Smooth muscle cell (in vitro differentiated cells): Measurements from ENCODE around the gene MED12L. TPM values are rescaled to one million over a fixed set of nuclear protein-coding genes. Genes with fewer than 3 reads are reported as not detected.

Experiments
- DNase-seq: peaks from one replicate; lab custom pipeline; 2025; ENCODE audit not compliant: unreplicated experiment; lab: John Stamatoyannopoulos, UW
- H2AFZ ChIP-seq: fragments of 200-600 bp; sonication (generic); 2 replicates; pipeline ENCODE4 v1.6.0; 2016; ENCODE audit warnings: antibody characterized with exemption, low read depth, mild to moderate bottlenecking
- H3F3A ChIP-seq: fragments of 200-600 bp; sonication (generic); 2 replicates; pipeline ENCODE4 v1.6.0; 2017; ENCODE audit warnings: antibody characterized with exemption, low read depth
- H3K27ac ChIP-seq: fragments of 200-600 bp; sonication (generic); 2 replicates; pipeline ENCODE4 v1.5.1; 2016; ENCODE audit warnings: low read depth, mild to moderate bottlenecking
- H3K27me3 ChIP-seq: fragments of 200-600 bp; sonication (generic); 2 replicates; pipeline ENCODE4 v1.6.1; 2016; ENCODE audit warnings: low read depth, mild to moderate bottlenecking
- H3K36me3 ChIP-seq: fragments of 200-600 bp; sonication (generic); 2 replicates; pipeline ENCODE4 v1.5.1; 2016; ENCODE audit warnings: low read depth
- H3K4me1 ChIP-seq: fragments of 200-600 bp; sonication (generic); 2 replicates; pipeline ENCODE4 v1.5.1; 2016; ENCODE audit warnings: low read depth
- H3K4me2 ChIP-seq: fragments of 200-600 bp; sonication (generic); 2 replicates; pipeline ENCODE4 v1.6.0; 2016; ENCODE audit warnings: mild to moderate bottlenecking
- H3K4me3 ChIP-seq: fragments of 200-600 bp; sonication (generic); 2 replicates; pipeline ENCODE4 v1.5.1; 2016; ENCODE audit warnings: mild to moderate bottlenecking
- H3K79me2 ChIP-seq: fragments of 200-600 bp; sonication (generic); 2 replicates; pipeline ENCODE4 v1.6.0; 2016; ENCODE audit warnings: low read depth, mild to moderate bottlenecking
- H3K9ac ChIP-seq: fragments of 200-600 bp; sonication (generic); 2 replicates; pipeline ENCODE4 v1.6.0; 2016; ENCODE audit warnings: low read depth
- H3K9me3 ChIP-seq: fragments of 200-600 bp; sonication (generic); replicated peaks from 2 replicates; pipeline ENCODE4 v1.5.1; 2016; ENCODE audit warnings: low read depth
- H4K20me1 ChIP-seq: fragments of 200-600 bp; sonication (generic); 2 replicates; pipeline ENCODE4 v1.6.0; 2016; ENCODE audit warnings: low read depth
- CTCF ChIP-seq: fragments of 200-600 bp; sonication (generic); IDR thresholded peaks from 2 replicates; pipeline ENCODE4 v1.5.1; 2017; ENCODE audit warnings: borderline replicate concordance, mild to moderate bottlenecking, antibody characterized with exemption; ENCODE audit not compliant: insufficient read depth, poor library complexity, severe bottlenecking
- WGBS: methylation state at CpG from one replicate; pipeline ENCODE4 v1.1.7; 2016; ENCODE audit warnings: low lambda C conversion rate; 5-methylcytosine and 5-hydroxymethylcytosine counted together
- polyA plus RNA-seq: library from polyadenylated mRNA; unstranded; fragments of >200 nt; fragmentation: Nextera tagmentation; extraction: Ambion mirVana; gene quantifications from 2 replicates; pipeline ENCODE4 v1.2.1, GENCODE V29; 2016
- total RNA-seq: library from RNA; depleted of rRNA; stranded (reverse); fragments of >200 nt; gene quantifications from 2 replicates; pipeline ENCODE4 v1.2.3, GENCODE V29; 2014

Gene MED12L
- total and polyA plus RNA-seq, 2 experiments from 2014 or later = 0.26 to 1.5 TPM

GRCh38 chr3:151328298-151328995 lies 243.0 kb downstream of the MED12L start:
- no peak for DNase-seq
- no peak overlapping the region for H3K4me2 ChIP-seq
- WGBS = 75% methylated on average over 10 of the region's 10 CpGs

DNA sequence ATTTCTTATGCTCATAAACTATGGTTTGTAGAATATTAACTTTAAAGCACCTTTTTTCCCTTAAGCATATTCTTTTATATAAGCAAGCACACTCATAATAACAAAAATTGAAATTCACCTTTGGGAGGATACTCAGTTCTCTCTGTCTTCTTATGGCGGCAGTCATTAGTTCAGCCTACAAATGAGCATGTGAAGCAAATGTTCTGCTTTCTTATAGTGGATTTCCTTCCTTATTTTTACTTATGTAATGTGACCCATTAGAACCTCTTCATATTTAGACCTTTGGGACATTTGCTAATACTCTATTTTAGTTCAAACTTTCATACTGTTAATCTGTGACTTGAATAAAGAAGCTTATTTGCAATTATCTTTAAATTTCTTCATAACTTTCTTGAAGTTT lies 243.9 kb downstream of the MED12L start, which contains the start of gene P2RY13:
P2RY13 (minus strand) TSS at position 187 of the 400 bp plus-strand sequence; CDS start at position 166, 21 bp downstream.
- Histone ChIP-seq H3K4me3 (no peak within 1 kb of the TSS), H3K36me3 (no peaks in the 10 kb centered on the region), H3K27ac (no peak within 1 kb of the TSS), H3K79me2 (no peaks in the 10 kb centered on the region), H3K9me3 (no peaks in the 10 kb centered on the region), H4K20me1 (no peaks in the 10 kb centered on the region), H3F3A (no peaks in the 10 kb centered on the region), H2AFZ (no peak within 1 kb of the TSS), H3K9ac (no peak within 1 kb of the TSS), H3K4me2 (no peak within 1 kb of the TSS), H3K27me3 (no peaks in the 10 kb centered on the region), H3K4me1 (no peaks in the 10 kb centered on the region)
- no peak for DNase-seq
- 97% methylated on average over 1 of the region's 1 CpG for WGBS
- no peak for TF ChIP-seq CTCF

More at GRCh38 chr3:151328298-151328995, 243.0 kb downstream of the MED12L start:
- H3K9ac ChIP-seq = no peak overlapping the region
- H3F3A ChIP-seq = no peaks in the 10 kb centered on the region
- H3K27me3 ChIP-seq = no peaks in the 10 kb centered on the region
- H4K20me1 ChIP-seq = no peaks in the 10 kb centered on the region
- no peaks in the 10 kb centered on the region for H3K79me2 ChIP-seq
- H2AFZ ChIP-seq = no peak overlapping the region
- H3K27ac ChIP-seq = no peak overlapping the region
- TF ChIP-seq CTCF = no peak
- H3K4me3 ChIP-seq = no peak overlapping the region
- no peaks in the 10 kb centered on the region for H3K4me1 ChIP-seq
- H3K9me3 ChIP-seq = no peaks in the 10 kb centered on the region
- H3K36me3 ChIP-seq = no peaks in the 10 kb centered on the region

- no peak for DNase-seq
- H3K27me3 ChIP-seq = no peaks in the 10 kb centered on the region
- H3K9ac ChIP-seq = no peak overlapping the region
- H4K20me1 ChIP-seq = no peaks in the 10 kb centered on the region
- H3K4me2 ChIP-seq = no peak overlapping the region
- WGBS = 70% methylated on average over 4 of the region's 4 CpGs
- no peaks in the 10 kb centered on the region for H3K4me1 ChIP-seq
- TF ChIP-seq CTCF = no peak
- H3K27ac ChIP-seq = no peak overlapping the region
- H2AFZ ChIP-seq = no peak overlapping the region
- no peaks in the 10 kb centered on the region for H3K36me3 ChIP-seq
- H3K4me3 ChIP-seq = no peak overlapping the region
- H3K9me3 ChIP-seq = no peaks in the 10 kb centered on the region
- no peaks in the 10 kb centered on the region for H3K79me2 ChIP-seq
- no peaks in the 10 kb centered on the region for H3F3A ChIP-seq
Measured at GRCh38 chr3:151330379-151330778, 244.9 kb downstream of the MED12L start.

DNA sequence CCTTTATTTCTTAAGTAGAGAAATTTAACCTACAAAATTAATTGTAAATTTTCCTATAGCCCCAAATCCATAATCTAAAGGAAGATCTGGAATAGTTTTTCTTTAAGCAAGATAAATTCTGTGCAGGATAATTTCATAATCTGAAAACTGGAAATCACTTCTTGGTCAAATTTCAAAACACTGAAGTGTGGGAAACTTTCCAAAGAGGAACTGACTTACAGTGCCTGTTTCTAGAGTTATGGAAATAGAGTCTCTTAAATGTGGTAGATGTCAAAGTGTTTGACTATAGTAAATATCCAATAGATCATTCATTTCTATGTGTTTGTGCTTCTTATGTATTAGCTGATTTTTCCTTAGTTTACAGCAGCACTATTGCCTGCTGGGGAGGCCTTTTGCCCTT lies 245.4 kb downstream of the MED12L start:
- H3K9me3 ChIP-seq = no peaks in the 10 kb centered on the region
- no peaks in the 10 kb centered on the region for H3K79me2 ChIP-seq
- H3K4me2 ChIP-seq = no peak overlapping the region
- H4K20me1 ChIP-seq = no peaks in the 10 kb centered on the region
- no peak overlapping the region for H2AFZ ChIP-seq
- H3K36me3 ChIP-seq = no peaks in the 10 kb centered on the region
- no peaks in the 10 kb centered on the region for H3K4me1 ChIP-seq
- TF ChIP-seq CTCF = no peak
- no peak overlapping the region for H3K27ac ChIP-seq
- no peak overlapping the region for H3K4me3 ChIP-seq
- no peaks in the 10 kb centered on the region for H3F3A ChIP-seq
- no peak overlapping the region for H3K9ac ChIP-seq
- H3K27me3 ChIP-seq = no peaks in the 10 kb centered on the region
- DNase-seq = no peak
